HCT116 (cell line): Measurements from ENCODE around the gene DNM2.

ENCODE experiments used
- CBX3 ChIP-seq: IDR thresholded peaks from 2 replicates; pipeline ENCODE4 v1.6.1; 2012; ENCODE audit warnings: low read depth
- EZH2phosphoT487 ChIP-seq: fragments of 200-600 bp; IDR thresholded peaks from 2 replicates; pipeline ENCODE4 v1.6.1; 2018; ENCODE audit warnings: antibody characterized with exemption, borderline replicate concordance
- POLR2A ChIP-seq: IDR thresholded peaks from 2 replicates; pipeline ENCODE4 v1.7.0; 2011; ENCODE audit warnings: borderline replicate concordance; ENCODE audit not compliant: insufficient read depth, insufficient read length; ENCODE audit errors: extremely low read depth
- SIN3A ChIP-seq: IDR thresholded peaks from 2 replicates; pipeline ENCODE4 v1.6.1; 2012; ENCODE audit warnings: low read depth
- SP1 ChIP-seq: IDR thresholded peaks from 2 replicates; pipeline ENCODE4 v1.6.1; 2012; ENCODE audit warnings: low read depth
- SRF ChIP-seq: IDR thresholded peaks from 2 replicates; pipeline ENCODE4 v1.6.1; 2012; ENCODE audit warnings: low read depth
- ZNF274 ChIP-seq: fragments of 200-500 bp; sonication (Bioruptor generic); IDR thresholded peaks from 2 replicates; pipeline ENCODE4 v1.6.1; 2014; ENCODE audit warnings: mild to moderate bottlenecking, low read depth, low read length, inconsistent platforms
- TF ChIP-seq, protein P1 (sequence below), 3 experiments: fragments of 200-600 bp in 1 of 3; sonication (generic) in 1 of 3; IDR thresholded peaks in 2 of 3; conservative IDR thresholded peaks in 1 of 3; 2 replicates each; pipeline ENCODE4 v1.5.1; 2012 to 2017; ENCODE audit warnings: low read depth in 2 of 3, low read length in 2 of 3, antibody characterized with exemption in 1 of 3, borderline replicate concordance in 1 of 3, control low read depth in 1 of 3, mild to moderate bottlenecking in 1 of 3, mixed read lengths in 1 of 3, mixed run types in 1 of 3, moderate library complexity in 1 of 3; ENCODE audit not compliant: insufficient read depth in 1 of 3
- TF ChIP-seq, protein P2 (sequence below): IDR thresholded peaks from 2 replicates; pipeline ENCODE4 v1.6.1; 2011; ENCODE audit warnings: mild to moderate bottlenecking, low read length, moderate library complexity; ENCODE audit not compliant: insufficient replicate concordance; ENCODE audit errors: extremely low read depth

DNA sequence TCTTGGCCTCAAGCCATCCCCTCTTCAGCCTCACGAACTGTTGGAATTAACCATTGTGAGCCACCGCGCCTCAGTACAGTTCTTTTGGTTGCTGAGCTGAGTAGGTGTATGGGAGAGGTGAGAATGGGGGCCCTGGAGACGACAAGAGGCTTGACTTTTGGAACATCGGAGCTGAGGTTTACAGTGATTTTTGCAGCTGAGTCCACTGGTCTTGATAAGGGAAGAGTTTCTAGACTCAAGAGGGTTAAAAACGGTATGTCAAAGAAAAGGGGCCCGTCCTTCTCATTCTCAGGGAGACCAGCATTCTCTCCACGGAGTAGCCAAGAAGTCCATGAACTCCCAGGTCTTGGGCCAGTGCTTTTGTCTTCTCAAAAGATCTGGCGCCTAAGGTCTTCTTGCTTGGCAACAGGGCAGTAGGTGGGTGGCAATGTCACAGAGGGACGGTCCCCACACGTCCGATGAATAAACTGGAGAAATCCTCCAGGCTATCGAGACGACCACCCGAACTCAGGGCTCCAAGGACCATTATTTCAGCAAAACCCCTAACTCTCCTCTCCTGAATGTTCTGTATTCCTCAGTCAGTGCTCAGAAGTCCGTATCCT, 23.1 kb upstream of the DNM2 start:
- TF ChIP-seq CBX3 (no peak), POLR2A (no peak), EZH2phosphoT487 (no peak), SRF (no peak), ZNF274 (no peak), SIN3A (no peak), SP1 (no peak)
- TF ChIP-seq, protein P1, sequence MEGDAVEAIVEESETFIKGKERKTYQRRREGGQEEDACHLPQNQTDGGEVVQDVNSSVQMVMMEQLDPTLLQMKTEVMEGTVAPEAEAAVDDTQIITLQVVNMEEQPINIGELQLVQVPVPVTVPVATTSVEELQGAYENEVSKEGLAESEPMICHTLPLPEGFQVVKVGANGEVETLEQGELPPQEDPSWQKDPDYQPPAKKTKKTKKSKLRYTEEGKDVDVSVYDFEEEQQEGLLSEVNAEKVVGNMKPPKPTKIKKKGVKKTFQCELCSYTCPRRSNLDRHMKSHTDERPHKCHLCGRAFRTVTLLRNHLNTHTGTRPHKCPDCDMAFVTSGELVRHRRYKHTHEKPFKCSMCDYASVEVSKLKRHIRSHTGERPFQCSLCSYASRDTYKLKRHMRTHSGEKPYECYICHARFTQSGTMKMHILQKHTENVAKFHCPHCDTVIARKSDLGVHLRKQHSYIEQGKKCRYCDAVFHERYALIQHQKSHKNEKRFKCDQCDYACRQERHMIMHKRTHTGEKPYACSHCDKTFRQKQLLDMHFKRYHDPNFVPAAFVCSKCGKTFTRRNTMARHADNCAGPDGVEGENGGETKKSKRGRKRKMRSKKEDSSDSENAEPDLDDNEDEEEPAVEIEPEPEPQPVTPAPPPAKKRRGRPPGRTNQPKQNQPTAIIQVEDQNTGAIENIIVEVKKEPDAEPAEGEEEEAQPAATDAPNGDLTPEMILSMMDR (IDR thresholded peaks at IDR 0.05 in 2 of 3, conservative IDR thresholded peaks at IDR 0.05 in 1 of 3; ENCODE audit: borderline replicate concordance in 1 of 3, insufficient read depth in 1 of 3, low read depth in 2 of 3, low read length in 2 of 3), result no peak
- TF ChIP-seq, protein P2, sequence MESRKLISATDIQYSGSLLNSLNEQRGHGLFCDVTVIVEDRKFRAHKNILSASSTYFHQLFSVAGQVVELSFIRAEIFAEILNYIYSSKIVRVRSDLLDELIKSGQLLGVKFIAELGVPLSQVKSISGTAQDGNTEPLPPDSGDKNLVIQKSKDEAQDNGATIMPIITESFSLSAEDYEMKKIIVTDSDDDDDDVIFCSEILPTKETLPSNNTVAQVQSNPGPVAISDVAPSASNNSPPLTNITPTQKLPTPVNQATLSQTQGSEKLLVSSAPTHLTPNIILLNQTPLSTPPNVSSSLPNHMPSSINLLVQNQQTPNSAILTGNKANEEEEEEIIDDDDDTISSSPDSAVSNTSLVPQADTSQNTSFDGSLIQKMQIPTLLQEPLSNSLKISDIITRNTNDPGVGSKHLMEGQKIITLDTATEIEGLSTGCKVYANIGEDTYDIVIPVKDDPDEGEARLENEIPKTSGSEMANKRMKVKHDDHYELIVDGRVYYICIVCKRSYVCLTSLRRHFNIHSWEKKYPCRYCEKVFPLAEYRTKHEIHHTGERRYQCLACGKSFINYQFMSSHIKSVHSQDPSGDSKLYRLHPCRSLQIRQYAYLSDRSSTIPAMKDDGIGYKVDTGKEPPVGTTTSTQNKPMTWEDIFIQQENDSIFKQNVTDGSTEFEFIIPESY, result no peak
